Measurements from ENCODE around the gene ZNF792.

DNA sequence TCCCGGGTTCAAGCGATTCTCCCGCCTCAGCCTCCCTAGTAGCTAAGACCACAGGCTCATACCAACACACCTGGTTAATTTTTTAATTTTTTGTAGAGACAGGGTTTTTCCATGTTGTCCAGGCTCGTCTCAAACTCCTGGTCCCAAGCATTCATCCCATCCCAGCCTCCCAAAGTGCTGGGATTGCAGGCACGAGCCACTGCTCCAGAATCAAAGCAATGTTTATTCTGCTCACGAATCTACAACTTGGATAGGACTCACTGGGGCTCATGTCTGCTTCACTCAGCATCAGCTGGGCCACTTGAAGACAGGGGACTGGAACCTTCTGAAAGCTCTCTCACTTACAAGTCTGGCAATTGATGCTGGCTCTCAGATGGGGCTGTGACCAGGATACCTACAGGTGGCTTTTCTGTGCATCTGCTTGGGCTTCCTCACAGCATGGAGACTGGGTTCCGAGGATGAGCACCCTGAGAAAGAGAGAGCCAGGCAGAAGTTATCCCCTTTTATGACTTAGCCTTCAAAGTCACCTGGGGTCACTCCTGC is 8.2 kb upstream of the ZNF792 start:
- TF ChIP-seq, protein P1, sequence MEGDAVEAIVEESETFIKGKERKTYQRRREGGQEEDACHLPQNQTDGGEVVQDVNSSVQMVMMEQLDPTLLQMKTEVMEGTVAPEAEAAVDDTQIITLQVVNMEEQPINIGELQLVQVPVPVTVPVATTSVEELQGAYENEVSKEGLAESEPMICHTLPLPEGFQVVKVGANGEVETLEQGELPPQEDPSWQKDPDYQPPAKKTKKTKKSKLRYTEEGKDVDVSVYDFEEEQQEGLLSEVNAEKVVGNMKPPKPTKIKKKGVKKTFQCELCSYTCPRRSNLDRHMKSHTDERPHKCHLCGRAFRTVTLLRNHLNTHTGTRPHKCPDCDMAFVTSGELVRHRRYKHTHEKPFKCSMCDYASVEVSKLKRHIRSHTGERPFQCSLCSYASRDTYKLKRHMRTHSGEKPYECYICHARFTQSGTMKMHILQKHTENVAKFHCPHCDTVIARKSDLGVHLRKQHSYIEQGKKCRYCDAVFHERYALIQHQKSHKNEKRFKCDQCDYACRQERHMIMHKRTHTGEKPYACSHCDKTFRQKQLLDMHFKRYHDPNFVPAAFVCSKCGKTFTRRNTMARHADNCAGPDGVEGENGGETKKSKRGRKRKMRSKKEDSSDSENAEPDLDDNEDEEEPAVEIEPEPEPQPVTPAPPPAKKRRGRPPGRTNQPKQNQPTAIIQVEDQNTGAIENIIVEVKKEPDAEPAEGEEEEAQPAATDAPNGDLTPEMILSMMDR (IDR thresholded peaks at IDR 0.05) = no peak
- TF ChIP-seq EZH2 (IDR thresholded peaks at IDR 0.05) = no peak

Data from neural progenitor cell (in vitro differentiated cells).